Body of pancreas (tissue), 4 donors: ENCODE results near the gene EXD2. TPM values are rescaled to one million over a fixed set of nuclear protein-coding genes. Genes with fewer than 3 reads are reported as not detected.

ENCODE experiments used
- ATAC-seq: fragments of 150-250 bp; one replicate; pipeline ENCODE4 v1.9.1; 2016
- DNase-seq, 4 donors: peaks; one replicate each; pipeline ENCODE4 v3.0.0-alpha.2; 2019
- H3K27ac ChIP-seq, 4 donors: fragments of 200-600 bp; sonication (generic); 1 replicate in 3 of 4; 2 replicates in 1 of 4; pipeline versions ENCODE4 v1.5.1 to v1.6.1; 2016 to 2019; ENCODE audit warnings: mild to moderate bottlenecking in 1 of 4, mixed read lengths in 1 of 4, moderate library complexity in 1 of 4
- H3K27me3 ChIP-seq, 2 donors: fragments of 200-600 bp; sonication (generic); one replicate each; pipeline ENCODE4 v1.6.0; 2016; ENCODE audit warnings: mild to moderate bottlenecking in 1 of 2
- H3K36me3 ChIP-seq, 2 donors: fragments of 200-600 bp; sonication (generic); replicated peaks in 1 of 2; 2 replicates each; pipeline ENCODE4 v1.5.1; 2016; ENCODE audit warnings: low read depth in 2 of 2; ENCODE audit not compliant: insufficient read depth in 1 of 2
- H3K4me1 ChIP-seq: fragments of 200-600 bp; sonication (generic); one replicate; pipeline ENCODE4 v1.6.0; 2016
- H3K4me3 ChIP-seq, 2 donors: fragments of 200-600 bp; sonication (generic); 1 replicate in 1 of 2; 2 replicates in 1 of 2; pipeline ENCODE4 v1.5.1; 2016 to 2019
- H3K9me3 ChIP-seq, 3 donors: fragments of 200-600 bp; sonication (generic); 1 replicate in 2 of 3; 2 replicates in 1 of 3; pipeline ENCODE4 v1.5.1; 2016
- CTCF ChIP-seq, 7 experiments: fragments of 450-650 bp in 4 of 7; fragments of 200-600 bp in 3 of 7; sonication (generic) in 3 of 7; IDR thresholded peaks; one replicate each; pipeline ENCODE4 v1.5.1; 2016 to 2019; ENCODE audit warnings: antibody characterized with exemption in 7 of 7
- POLR2A ChIP-seq, 3 donors: fragments of 450-650 bp; IDR thresholded peaks; one replicate each; pipeline ENCODE4 v1.6.1; 2016; ENCODE audit warnings: antibody characterized with exemption in 3 of 3, mild to moderate bottlenecking in 2 of 3
- WGBS, 2 donors: methylation state at CpG; one replicate each; pipeline ENCODE4 v1.1.5; 2017; 5-methylcytosine and 5-hydroxymethylcytosine counted together
- intact Hi-C: fragments of 100-400 bp; cut with DNase I; formaldehyde crosslinking; loops from one replicate; pipeline ENCODE4 v1.15.1; 2023
- total RNA-seq, 2 donors: library from RNA; depleted of rRNA; stranded (reverse); fragments of >200 nt; gene quantifications; one replicate each; pipeline ENCODE4 v1.1.0, GENCODE V29; 2016

EXD2 gene
- total RNA-seq, 2 donors from 2014 or later, result 11.2 to 21.5 TPM

DNA sequence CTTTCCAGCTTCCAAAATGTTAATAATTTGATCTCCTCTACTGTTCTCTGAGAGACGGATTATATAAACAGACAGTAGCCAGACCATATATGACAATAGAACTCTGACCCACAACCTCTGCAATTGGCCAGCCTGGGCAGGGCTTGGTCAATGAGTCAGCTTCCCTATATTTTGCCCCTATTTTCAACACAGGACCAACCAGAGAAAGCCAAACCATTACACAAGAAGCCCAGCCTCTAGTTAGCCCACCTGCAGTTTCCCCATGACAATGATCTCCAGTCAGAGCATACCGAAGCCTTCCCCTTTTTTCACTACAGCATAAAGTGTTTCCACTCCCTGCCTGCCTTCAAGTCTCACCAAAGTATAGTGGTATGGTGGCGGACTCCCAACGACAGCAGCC is 7.6 kb upstream of the EXD2 start:
- TF ChIP-seq POLR2A (IDR thresholded peaks at IDR 0.05), result no peak
- no peak for TF ChIP-seq CTCF (IDR thresholded peaks at IDR 0.05)
- H3K4me1 ChIP-seq, result no peaks in the 10 kb centered on the region
- intact Hi-C loops, result no loop called here
- no peaks in the 10 kb centered on the region for H3K36me3 ChIP-seq
- no peak overlapping the region for H3K4me3 ChIP-seq
- no peak overlapping the region for H3K27ac ChIP-seq
- H3K9me3 ChIP-seq, result no peaks in the 10 kb centered on the region
- 72 to 81% methylated on average over 4 of the region's 4 CpGs for WGBS, 2 donors
- no peaks in the 10 kb centered on the region for H3K27me3 ChIP-seq
- ATAC-seq (no peak), DNase-seq (no peak)

DNA sequence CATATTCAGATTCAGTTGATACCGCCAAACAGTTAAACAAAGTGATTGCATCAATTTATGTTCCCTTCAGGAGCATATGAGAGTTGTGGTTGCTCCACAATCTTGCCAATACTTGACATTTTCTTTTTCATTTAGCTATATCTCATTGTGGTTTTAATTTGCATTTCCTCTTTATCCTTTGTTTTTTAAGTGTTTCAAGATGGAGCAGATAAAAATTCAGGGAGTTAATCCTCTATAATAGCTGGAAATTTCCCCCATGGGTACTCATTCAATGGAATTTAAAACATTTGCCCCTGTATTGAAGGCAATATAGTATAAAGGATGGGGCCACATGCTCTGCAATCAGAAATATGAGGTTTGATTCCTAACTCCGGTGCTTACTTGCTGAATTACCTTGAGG is 1.1 kb upstream of the EXD2 start:
- intact Hi-C loops, result no loop called here
- Histone ChIP-seq H3K27ac (no peak overlapping the region), H3K4me1 (peaks cover 11% of the 10 kb centered on the region), H3K9me3 (no peaks in the 10 kb centered on the region), H3K36me3 (no peaks in the 10 kb centered on the region), H3K4me3 (no peak overlapping the region), H3K27me3 (no peaks in the 10 kb centered on the region)
- DNase-seq (no peak), ATAC-seq (no peak)
- no peak for TF ChIP-seq POLR2A (IDR thresholded peaks at IDR 0.05)
- no peak for TF ChIP-seq CTCF (IDR thresholded peaks at IDR 0.05)
- WGBS, 2 donors, result 90 to 91% methylated on average over 2 of the region's 2 CpGs

DNA sequence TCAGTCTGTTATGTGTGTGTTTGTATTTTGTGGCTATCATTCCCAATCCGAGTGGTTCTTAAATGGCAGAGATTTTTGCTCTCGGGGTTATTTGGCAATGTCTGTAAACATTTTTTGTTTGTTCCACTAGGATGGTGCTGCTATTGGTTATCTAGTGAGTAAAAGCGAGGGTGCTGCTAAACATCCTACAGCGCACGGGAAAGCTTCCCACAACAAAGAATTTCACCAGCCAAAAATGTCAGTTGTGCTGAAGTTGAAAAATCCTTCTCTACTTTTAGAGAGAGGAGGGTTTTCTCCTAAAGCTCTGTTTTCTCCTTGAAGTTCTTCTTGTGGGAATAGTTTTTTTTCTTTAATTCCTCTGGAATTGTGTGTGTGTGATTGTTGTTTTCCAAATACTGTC is 2.4 kb downstream of the EXD2 start:
- intact Hi-C loops, result no loop called here
- no peak for DNase-seq
- TF ChIP-seq CTCF (IDR thresholded peaks at IDR 0.05) (no peak), POLR2A (IDR thresholded peaks at IDR 0.05) (no peak)
- H3K27ac ChIP-seq, result no peak overlapping the region
- H3K27me3 ChIP-seq, result no peaks in the 10 kb centered on the region
- H3K4me1 ChIP-seq, result peaks cover 11% of the 10 kb centered on the region
- no peak overlapping the region for H3K4me3 ChIP-seq
- ATAC-seq, result no peak
- H3K36me3 ChIP-seq, result no peaks in the 10 kb centered on the region
- WGBS, 2 donors, result 76 to 81% methylated on average over 5 of the region's 5 CpGs
- H3K9me3 ChIP-seq, result no peaks in the 10 kb centered on the region

- Histone ChIP-seq H3K27ac (no peak overlapping the region), H3K27me3 (no peaks in the 10 kb centered on the region), H3K4me1 (no peaks in the 10 kb centered on the region), H3K4me3 (no peak overlapping the region), H3K36me3 (no peaks in the 10 kb centered on the region), H3K9me3 (no peaks in the 10 kb centered on the region)
- WGBS, 2 donors, result 86 to 89% methylated on average over 10 of the region's 10 CpGs
- ATAC-seq, result no peak
- TF ChIP-seq CTCF (IDR thresholded peaks at IDR 0.05) (no peak), POLR2A (IDR thresholded peaks at IDR 0.05) (no peak)
- intact Hi-C loops, result no loop called here
- DNase-seq, result no peak
These were observed 8.5 kb downstream of the EXD2 start for GRCh38 chr14:69199786-69200185.

DNA sequence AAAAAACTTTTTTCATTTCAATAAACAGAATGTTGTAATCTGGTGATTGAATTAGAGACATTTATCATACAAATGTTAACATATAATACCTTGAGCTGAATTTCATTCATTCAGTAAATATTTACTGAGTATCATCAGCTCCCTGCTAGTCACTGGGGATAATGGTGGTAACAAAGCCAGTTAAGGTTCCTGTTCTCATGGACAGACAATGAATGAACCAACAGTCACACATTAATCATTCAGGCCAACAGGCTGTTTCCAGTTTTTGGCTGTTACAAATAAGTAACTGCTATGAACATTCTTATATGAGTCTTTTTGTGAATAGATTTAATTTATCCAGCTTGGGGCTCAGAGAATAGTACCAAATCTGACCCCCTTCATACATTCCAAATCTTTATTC is 13.5 kb downstream of the EXD2 start:
- TF ChIP-seq POLR2A (IDR thresholded peaks at IDR 0.05) (no peak), CTCF (IDR thresholded peaks at IDR 0.05) (no peak)
- Histone ChIP-seq H3K27me3 (no peaks in the 10 kb centered on the region), H3K27ac (no peak overlapping the region), H3K36me3 (peaks cover 0 to under 1% of the 10 kb centered on the region in 2 donors), H3K4me3 (no peak overlapping the region), H3K4me1 (no peaks in the 10 kb centered on the region), H3K9me3 (no peaks in the 10 kb centered on the region)
- ATAC-seq (no peak), DNase-seq (no peak)
- intact Hi-C loops, result no loop called here
